Coronary artery (tissue), 2 donors: ENCODE results near the gene PNKD.
"Not testable (repeated sequence)": the region's sequence is repeated elsewhere in the genome, so short reads cannot be mapped to it uniquely, and the experiment has no call there.

Experiments
- DNase-seq: peaks from one replicate; pipeline ENCODE4 v3.0.0-alpha.2; 2017; ENCODE audit warnings: low spot score
- H3K27ac ChIP-seq, 2 donors: fragments of 200-600 bp; sonication (generic); one replicate each; pipeline ENCODE4 v1.5.1; 2016 to 2019
- H3K4me3 ChIP-seq: fragments of 200-600 bp; sonication (generic); 2 replicates; pipeline ENCODE4 v1.5.1; 2016; ENCODE audit warnings: mild to moderate bottlenecking, moderate library complexity
- TF ChIP-seq, protein P1 (sequence below): fragments of 200-600 bp; sonication (generic); IDR thresholded peaks from one replicate; pipeline ENCODE4 v1.5.1; 2019; ENCODE audit warnings: antibody characterized with exemption

The PNKD gene

GRCh38 chr2:218266316-218266979 lies 3.9 kb upstream of the PNKD start:
- Histone ChIP-seq H3K4me3 (no peak overlapping the region), H3K27ac (no peak overlapping the region)
- TF ChIP-seq, protein P1, sequence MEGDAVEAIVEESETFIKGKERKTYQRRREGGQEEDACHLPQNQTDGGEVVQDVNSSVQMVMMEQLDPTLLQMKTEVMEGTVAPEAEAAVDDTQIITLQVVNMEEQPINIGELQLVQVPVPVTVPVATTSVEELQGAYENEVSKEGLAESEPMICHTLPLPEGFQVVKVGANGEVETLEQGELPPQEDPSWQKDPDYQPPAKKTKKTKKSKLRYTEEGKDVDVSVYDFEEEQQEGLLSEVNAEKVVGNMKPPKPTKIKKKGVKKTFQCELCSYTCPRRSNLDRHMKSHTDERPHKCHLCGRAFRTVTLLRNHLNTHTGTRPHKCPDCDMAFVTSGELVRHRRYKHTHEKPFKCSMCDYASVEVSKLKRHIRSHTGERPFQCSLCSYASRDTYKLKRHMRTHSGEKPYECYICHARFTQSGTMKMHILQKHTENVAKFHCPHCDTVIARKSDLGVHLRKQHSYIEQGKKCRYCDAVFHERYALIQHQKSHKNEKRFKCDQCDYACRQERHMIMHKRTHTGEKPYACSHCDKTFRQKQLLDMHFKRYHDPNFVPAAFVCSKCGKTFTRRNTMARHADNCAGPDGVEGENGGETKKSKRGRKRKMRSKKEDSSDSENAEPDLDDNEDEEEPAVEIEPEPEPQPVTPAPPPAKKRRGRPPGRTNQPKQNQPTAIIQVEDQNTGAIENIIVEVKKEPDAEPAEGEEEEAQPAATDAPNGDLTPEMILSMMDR: no peak
- DNase-seq: no peak

- Histone ChIP-seq H3K4me3 (no peak overlapping the region), H3K27ac (no peak overlapping the region)
- TF ChIP-seq, protein P1: no peak
- DNase-seq: no peak
These were observed 3.1 kb upstream of the PNKD start for GRCh38 chr2:218267259-218267658.

GRCh38 chr2:218270721-218271486 lies 585 bp downstream of the PNKD start:
- peak overlapping the region; percentile 84 for H3K4me3 ChIP-seq
- TF ChIP-seq, protein P1: no peak
- peak overlapping the region; percentile 39 to 82 for H3K27ac ChIP-seq
- no peak for DNase-seq

DNA sequence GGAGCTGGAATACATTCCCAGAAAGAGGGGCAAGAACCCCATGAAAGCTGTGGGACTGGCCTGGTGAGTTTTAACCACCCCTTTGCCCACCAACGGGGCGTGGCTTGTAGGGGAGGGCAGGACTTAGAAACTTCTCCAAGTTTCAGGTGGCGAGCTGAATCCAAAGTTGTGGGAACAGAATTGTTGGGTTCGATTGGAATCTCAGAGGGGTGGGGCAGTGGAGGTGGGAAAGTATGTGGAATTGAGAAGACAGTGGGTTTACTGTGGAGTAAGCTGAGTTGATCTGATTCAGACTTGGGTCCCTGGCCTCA lies 1.1 kb downstream of the PNKD start:
- Histone ChIP-seq H3K4me3 (peak overlapping the region; percentile 84), H3K27ac (peak overlapping the region; percentile 39 to 82)
- no peak for DNase-seq
- TF ChIP-seq, protein P1: no peak

- H3K4me3 ChIP-seq: peak overlapping the region; percentile 84
- DNase-seq: no peak
- H3K27ac ChIP-seq: peak overlapping the region; percentile 61 to 82
- TF ChIP-seq, protein P1: no peak
These were observed 1.7 kb downstream of the PNKD start for GRCh38 chr2:218271865-218272530.

DNA sequence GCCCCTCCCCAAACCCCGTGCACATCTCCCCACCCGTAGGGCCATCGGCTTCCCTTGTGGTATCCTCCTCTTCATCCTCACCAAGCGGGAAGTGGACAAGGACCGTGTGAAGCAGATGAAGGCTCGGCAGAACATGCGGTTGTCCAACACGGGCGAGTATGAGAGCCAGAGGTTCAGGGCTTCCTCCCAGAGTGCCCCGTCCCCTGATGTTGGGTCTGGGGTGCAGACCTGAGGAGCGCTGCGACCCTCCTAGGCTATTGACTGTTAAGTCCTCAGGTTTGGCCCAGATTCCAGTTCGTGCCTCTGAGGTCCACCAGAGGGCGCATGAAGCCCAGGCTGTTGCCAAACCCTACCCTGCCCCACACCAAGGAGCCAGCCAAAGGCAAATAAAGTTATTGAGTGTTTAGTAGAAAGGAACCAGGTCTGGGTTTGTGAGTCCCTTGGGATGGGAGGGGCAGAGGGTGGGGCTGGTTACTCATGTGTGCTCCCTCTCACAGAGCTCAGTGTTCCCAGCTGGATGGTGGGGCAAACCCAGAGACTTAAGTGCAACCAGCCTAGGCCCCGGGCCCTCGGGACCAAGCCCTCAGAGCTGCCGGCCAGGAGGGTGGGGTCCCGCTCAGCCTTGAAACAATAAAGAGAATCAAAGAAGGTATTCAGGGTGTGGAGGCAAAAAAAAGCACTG lies 2.4 kb downstream of the PNKD start:
- peak overlapping the region; percentile 47 for H3K4me3 ChIP-seq
- TF ChIP-seq, protein P1: peak; percentile 85
- peak; percentile 97 for DNase-seq
- peak overlapping the region; percentile 61 to 82 for H3K27ac ChIP-seq

GRCh38 chr2:218273214-218273907 lies 3.0 kb downstream of the PNKD start:
- DNase-seq, H3K4me3 ChIP-seq: not testable (repeated sequence)

More at GRCh38 chr2:218273214-218273907, 3.0 kb downstream of the PNKD start:
- H3K27ac ChIP-seq: peak overlapping the region; percentile 21 to 82
